SK-N-SH treated with all-trans-retinoic acid at 6 μM for 48 hours (cell line): ENCODE measurements around the gene SLCO3A1.

Source experiments
- ARNTL ChIP-seq: fragments of 450-650 bp; formaldehyde crosslinking; IDR thresholded peaks from 2 replicates; pipeline ENCODE4 v1.5.0; 2020; ENCODE audit warnings: low read depth, mild to moderate bottlenecking, moderate library complexity, borderline replicate concordance
- PPARA ChIP-seq: fragments of 250-450 bp; sonication (Bioruptor Pico); IDR thresholded peaks from 2 replicates; pipeline ENCODE4 v1.5.0; 2020; ENCODE audit warnings: mild to moderate bottlenecking, borderline replicate concordance
- ZFP3 ChIP-seq: fragments of 250-450 bp; sonication (Bioruptor Pico); IDR thresholded peaks from 2 replicates; pipeline ENCODE4 v1.5.0; 2020; ENCODE audit warnings: mild to moderate bottlenecking, moderate library complexity
- ZFP30 ChIP-seq: fragments of 450-650 bp; formaldehyde crosslinking; IDR thresholded peaks from 2 replicates; pipeline ENCODE4 v1.5.0; 2022; ENCODE audit warnings: mild to moderate bottlenecking, moderate library complexity
- TF ChIP-seq, protein P1 (sequence below): fragments of 250-450 bp; sonication (Bioruptor Pico); IDR thresholded peaks from 2 replicates; pipeline ENCODE4 v1.5.1; 2021; ENCODE audit warnings: mild to moderate bottlenecking, moderate library complexity

- TF ChIP-seq ARNTL (CRISPR knock-in tag) (no peak), ZFP3 (CRISPR knock-in tag) (no peak), ZFP30 (CRISPR knock-in tag) (no peak), PPARA (CRISPR knock-in tag) (no peak)
- TF ChIP-seq, protein P1, sequence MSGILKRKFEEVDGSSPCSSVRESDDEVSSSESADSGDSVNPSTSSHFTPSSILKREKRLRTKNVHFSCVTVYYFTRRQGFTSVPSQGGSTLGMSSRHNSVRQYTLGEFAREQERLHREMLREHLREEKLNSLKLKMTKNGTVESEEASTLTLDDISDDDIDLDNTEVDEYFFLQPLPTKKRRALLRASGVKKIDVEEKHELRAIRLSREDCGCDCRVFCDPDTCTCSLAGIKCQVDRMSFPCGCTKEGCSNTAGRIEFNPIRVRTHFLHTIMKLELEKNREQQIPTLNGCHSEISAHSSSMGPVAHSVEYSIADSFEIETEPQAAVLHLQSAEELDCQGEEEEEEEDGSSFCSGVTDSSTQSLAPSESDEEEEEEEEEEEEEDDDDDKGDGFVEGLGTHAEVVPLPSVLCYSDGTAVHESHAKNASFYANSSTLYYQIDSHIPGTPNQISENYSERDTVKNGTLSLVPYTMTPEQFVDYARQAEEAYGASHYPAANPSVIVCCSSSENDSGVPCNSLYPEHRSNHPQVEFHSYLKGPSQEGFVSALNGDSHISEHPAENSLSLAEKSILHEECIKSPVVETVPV (CRISPR knock-in tag) = no peak
Measured at GRCh38 chr15:92187975-92188374, 334.5 kb downstream of the SLCO3A1 start.
